GM13976 (cell line): ENCODE results near the gene MBOAT7.
A peak's percentile ranks its signal among the peaks of the same experiment; 100 is the strongest.
"Not testable (repeated sequence)": the region's sequence is repeated elsewhere in the genome, so short reads cannot be mapped to it uniquely, and the experiment has no call there.

ENCODE experiments used
- DNase-seq: peaks from one replicate; pipeline ENCODE4 v3.0.0; 2012; ENCODE audit warnings: low spot score
- in situ Hi-C: fragments of 300-500 bp; cut with MboI; formaldehyde crosslinking; loops from one replicate; pipeline ENCODE4 v1.12.0; 2022; ENCODE audit warnings: low sequenced_read_pairs, mixed read lengths, inconsistent platforms; ENCODE audit not compliant: unreplicated experiment
- TF ChIP-seq, protein P1 (sequence below): IDR thresholded peaks from 2 replicates; pipeline ENCODE4 v1.5.1; 2012; ENCODE audit warnings: borderline replicate concordance, mild to moderate bottlenecking; ENCODE audit not compliant: insufficient read depth; ENCODE audit errors: extremely low read depth, missing control alignments, control extremely low read depth

Gene MBOAT7

DNA sequence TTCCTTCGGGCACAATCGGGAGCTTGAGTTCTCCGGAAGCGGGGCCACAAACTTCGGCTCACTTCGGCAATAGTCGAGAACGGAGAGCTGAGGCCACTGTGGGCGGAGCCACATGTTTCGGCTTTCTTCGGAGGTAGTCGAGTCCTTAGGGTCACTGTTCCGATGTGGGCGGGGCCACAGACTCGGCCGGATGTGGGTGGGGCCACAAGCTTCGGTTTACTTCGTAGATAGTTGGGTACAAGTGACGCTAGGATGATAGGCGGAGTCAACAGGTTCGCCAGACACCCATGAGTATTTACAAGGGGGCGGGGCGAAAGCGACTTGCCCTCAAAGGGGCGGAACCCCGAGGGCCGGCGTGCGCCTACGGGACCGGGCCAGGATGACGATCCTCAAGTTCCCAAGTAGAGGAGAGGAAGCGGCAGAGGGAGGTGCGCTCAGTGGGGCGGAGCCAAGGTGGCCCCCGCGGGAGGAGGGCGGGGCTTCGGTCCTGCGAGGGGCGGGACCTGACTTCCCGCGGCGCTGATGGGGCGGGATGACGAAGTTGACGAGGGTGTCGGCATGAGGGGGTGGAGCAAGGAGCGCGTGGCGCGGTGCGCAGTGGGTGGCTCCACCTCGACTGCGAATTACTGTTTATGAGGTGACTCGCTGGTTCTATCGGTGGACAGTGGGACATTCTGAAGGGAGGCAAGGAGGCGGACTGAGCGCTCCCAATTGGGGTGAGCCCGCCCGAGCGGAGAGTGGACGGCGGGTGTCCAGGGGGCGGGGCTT lies 539 bp upstream of the MBOAT7 start:
- TF ChIP-seq, protein P1, sequence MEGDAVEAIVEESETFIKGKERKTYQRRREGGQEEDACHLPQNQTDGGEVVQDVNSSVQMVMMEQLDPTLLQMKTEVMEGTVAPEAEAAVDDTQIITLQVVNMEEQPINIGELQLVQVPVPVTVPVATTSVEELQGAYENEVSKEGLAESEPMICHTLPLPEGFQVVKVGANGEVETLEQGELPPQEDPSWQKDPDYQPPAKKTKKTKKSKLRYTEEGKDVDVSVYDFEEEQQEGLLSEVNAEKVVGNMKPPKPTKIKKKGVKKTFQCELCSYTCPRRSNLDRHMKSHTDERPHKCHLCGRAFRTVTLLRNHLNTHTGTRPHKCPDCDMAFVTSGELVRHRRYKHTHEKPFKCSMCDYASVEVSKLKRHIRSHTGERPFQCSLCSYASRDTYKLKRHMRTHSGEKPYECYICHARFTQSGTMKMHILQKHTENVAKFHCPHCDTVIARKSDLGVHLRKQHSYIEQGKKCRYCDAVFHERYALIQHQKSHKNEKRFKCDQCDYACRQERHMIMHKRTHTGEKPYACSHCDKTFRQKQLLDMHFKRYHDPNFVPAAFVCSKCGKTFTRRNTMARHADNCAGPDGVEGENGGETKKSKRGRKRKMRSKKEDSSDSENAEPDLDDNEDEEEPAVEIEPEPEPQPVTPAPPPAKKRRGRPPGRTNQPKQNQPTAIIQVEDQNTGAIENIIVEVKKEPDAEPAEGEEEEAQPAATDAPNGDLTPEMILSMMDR: no peak
- in situ Hi-C loops: no loop called here
- peak; percentile 98 for DNase-seq

DNA sequence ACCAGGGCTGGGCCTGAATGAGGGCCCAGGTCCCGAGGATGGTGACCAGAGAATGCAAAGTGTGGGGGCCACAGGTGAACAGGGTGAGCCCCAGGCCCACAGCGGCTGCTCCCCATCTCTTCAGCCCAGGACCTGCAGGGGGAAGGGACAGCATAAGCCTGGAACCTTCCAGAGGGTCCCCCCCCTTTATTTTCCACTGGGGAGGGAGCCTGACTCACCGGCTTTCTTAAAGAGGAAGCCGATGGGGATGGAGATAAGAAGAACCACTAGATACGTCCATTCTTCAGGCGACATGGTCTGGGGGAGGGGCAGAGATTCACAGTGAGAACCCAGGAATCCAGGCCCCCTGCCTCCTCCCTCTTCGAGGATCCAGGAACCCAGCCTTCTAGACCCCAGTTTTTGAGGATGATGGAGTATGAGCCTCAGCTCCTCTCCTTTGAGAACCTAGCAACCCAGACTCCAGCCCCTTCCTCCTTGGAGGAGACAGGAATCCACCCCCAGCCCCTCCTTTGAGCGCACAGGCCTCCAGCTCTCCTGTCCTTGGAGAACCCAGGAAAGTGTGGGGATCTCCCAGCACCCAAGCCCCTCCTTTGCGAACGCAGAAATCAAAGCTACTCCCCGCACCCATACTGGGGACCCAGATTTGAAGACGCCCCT lies 1.0 kb downstream of the MBOAT7 start:
- no peak for DNase-seq
- TF ChIP-seq, protein P1: no peak
- in situ Hi-C loops: no loop called here

DNA sequence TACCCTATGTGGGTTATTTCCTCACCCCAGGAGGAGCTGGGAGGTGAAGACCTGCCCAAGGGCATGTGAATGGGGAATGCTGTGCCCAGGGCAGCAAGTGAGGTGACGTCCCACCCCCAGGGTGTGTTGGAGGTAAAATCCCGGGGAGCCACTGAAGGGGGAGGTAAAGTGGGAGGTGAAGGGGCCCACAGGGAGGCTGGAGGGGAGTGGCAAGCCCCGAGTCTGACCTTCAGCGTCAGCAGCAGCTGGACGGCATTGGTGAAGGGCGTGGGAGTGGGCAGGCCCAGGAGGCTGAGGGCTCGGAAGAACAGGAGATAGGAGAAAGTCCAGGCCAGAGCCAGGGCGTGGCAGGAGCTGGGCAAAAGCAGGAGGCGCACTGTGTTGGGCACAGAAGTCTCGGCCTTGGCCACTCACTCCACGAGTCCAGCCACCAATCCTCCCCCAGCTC lies 2.4 kb downstream of the MBOAT7 start:
- TF ChIP-seq, protein P1: no peak
- in situ Hi-C loops: no loop called here
- DNase-seq: no peak

DNA sequence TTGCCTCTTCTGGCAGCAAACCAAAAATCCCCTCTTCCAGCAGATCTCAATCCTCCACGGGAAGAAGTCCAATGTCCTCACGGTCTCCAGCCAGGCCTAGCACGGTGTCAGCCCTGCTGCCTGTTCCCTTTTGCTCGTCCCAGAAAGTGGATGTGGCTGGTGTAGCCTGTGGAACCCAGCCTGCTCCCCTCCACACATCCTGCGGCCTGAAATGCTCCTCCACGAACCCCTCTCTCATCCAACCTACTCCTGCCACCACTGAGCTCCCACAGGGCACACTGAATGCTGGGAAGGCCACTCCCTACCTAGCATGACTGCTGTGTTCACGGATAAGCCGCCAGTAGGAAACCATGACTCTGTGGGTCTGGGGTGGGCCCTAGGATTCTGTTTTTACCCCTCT lies 3.0 kb downstream of the MBOAT7 start:
- TF ChIP-seq, protein P1: no peak
- no peak for DNase-seq
- in situ Hi-C loops: no loop called here

DNA sequence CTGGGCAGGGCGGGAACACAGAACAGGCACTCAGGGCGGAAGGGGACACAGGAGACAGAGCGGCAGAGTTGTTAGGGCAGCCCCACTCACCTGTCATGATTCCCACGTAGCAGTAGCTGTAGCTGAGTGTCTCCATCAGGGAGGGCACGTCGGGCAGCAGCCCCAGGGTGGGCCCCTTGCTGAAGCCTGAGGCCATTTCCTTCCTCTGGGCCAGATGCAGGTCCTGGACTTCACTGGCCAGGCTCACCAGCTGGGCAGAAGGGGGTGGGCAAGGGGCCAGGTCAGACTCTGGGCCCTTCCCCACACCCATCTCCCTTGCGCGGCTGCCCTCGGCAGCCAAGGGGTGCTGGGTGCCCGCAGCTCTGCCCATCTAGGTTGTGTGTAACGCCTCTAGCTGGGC lies 5.9 kb downstream of the MBOAT7 start:
- in situ Hi-C loops: no loop called here

DNA sequence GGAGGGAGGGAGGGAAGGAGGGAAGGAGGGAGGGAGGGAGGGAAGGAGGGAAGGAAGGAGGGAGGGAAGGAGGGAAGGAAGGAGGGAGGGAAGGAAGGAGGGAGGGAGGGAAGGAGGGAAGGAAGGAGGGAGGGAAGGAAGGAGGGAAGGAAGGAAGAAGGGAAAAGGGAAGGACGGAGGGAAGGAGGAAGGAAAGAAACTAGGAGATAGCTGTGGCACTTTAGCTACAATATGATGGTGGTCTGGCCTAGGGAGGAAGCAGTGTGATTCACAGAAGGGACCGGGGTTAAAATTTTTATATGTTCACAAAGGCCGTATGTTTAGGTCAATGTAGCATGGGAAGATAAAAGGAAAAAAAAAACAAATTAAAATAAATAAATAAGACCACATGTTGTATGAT lies 7.5 kb downstream of the MBOAT7 start:
- DNase-seq, in situ Hi-C loops: not testable (repeated sequence)

More for the DNA sequence above, 5.9 kb downstream of the MBOAT7 start:
- no peak for DNase-seq
- TF ChIP-seq, protein P1: no peak

DNA sequence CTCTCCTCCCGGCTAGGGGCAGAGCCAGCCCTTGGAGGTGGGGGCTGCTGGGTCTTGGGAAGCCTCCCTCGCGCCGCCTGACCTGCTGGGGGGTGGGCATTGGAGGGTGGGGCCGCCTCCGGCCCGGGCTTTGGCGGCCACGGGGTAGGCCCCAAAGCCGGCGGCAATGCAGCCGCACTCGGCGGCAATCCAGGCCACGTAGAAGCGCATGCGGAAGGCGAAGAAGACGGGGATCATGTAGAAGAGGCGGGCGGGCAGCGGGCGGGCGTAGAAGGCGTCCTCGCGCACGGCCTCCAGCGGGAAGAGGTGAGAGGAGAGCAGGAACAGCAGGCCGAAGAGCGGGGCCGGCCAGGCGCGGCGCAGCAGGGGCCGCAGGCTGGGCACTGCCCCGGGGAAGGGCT lies 8.7 kb downstream of the MBOAT7 start:
- in situ Hi-C loops: no loop called here
- no peak for DNase-seq
- TF ChIP-seq, protein P1: no peak
